Ammon's horn (tissue), 1 donor: Measurements from ENCODE around the gene PCMT1.
"Not testable (repeated sequence)": the region's sequence is repeated elsewhere in the genome, so short reads cannot be mapped to it uniquely, and the experiment has no call there.

Experiments
- DNase-seq: peaks from one replicate; pipeline ENCODE4 v3.0.0-alpha.2; 2016; ENCODE audit warnings: low spot score

Gene PCMT1

DNA sequence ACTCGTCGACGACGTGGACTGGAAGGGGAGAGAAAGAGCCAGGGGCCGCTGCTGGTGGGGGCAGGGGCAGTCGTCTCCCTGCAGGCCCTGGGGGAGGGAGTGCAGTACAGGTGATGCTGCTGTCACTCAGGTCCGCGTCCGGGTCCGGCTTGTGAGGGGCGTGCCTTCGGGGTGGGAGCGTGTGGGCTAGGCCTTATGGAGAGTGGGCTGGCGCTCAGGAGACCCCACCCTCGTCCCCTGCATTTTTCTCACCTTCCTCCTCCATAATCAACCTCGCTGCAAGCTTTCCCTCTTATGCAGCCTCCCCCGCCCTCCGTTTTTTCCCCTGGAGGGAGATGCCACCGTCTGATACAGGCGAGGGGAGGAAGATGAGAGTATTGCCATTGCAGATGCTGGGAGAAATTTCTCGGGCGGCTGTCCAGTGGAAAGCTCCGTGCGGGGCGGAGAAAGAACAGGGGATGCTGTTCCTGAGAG, 632 bp downstream of the PCMT1 start:
- DNase-seq: peak; percentile 27

DNA sequence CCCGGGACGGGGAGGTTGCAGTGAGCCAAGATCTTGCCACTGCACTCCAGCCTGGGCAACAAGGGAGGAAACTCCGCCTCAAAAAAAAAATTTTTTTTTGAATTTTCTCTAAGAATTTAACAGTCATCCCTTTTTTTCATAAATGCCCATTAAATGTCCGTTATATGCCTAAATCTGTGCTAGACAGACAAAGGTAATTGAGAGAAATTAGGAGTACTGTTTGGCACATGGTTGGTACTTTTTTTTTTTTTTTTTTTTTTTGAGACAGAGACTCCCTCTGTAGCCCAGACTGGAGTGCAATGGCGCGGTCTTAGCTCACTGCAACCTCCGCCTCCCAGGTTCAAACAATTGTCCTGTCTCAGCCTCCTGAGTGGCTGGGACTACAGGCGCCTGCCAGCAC, 1.7 kb downstream of the PCMT1 start:
- DNase-seq: no peak

DNA sequence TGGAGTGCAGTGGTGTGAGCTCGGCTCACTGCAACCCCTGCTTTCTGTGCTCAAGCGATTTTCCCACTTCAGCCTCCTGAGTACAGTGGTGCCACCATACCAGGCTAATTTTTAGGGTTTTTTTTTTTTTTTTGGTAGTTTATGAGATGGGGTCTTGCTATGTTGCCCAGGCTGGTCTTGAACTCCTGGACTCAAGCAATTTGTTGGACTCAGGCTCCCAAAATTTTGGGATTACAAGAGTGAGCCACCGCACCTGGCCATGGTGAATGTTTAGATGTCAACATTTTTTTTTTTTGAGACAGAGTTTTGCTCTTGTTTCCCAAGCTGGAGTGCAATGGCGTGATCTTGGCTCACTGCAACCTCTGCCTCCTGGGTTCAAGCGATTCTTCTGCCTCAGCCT, 2.4 kb downstream of the PCMT1 start:
- DNase-seq: not testable (repeated sequence)

DNA sequence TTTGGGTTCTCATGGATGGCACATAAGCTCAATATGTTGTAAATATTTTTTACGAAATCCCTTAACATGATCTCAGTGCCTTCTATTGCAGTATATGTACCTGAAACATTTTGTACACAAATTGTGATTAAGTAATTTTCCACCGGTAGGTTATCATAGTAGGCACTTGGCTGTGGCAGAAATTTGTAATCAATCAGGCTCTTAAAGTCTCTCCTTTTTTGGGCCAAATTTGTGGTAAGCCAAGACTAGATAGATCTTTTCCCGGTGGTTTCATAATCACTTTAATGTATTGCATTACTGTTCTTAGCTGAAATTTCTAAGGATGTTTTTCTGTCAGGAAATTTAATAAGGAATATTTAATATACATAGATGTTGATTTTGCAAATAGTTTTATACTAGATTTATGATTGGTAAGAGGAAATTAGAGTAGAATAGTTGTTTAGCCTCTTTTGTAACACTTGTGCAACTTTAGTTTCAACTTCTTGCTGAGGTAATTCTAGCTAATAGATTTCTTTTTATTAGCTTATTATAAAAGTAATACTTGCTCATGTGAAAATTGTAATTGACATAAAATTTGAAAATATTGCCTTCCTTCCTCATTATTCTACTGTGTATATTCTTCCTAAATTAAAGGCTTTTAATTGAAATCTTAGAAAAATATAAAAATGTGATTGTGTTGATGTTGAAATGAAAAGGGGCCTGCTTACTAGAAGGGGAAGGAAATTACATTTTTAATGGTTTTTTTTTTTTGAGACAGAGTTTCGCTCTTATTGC, 3.2 kb downstream of the PCMT1 start:
- no peak for DNase-seq

DNA sequence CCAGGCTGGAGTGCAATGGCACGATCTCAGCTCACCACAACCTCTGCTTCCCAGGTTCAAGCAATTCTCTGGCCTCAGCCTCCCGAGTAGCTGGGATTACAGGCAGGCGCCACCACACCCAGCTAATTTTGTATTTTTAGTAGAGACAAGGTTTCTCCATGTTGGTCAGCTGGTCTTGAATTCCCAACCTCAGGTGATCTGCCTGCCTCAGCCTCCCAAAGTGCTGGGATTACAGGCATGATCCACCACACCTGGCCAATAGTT, 3.8 kb downstream of the PCMT1 start:
- not testable (repeated sequence) for DNase-seq

DNA sequence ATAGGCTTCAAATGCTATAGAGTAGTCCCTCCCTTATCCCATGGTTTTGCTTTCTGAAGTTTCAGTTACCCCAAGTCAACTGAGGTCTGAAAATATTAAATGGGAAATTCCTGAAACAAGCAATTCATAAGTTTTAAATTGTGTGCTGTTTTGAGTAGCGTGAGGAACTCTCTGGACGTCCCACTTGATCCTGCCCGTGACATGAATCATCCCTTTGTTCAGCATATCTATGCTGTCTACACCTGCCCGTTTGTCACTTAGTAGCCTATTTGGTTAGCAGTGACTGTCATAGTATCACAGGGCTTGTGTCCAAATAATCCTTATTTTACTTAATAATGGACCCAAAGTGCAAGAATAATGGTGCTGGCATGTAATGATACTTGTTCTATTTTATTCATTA, 5.0 kb downstream of the PCMT1 start:
- no peak for DNase-seq

DNA sequence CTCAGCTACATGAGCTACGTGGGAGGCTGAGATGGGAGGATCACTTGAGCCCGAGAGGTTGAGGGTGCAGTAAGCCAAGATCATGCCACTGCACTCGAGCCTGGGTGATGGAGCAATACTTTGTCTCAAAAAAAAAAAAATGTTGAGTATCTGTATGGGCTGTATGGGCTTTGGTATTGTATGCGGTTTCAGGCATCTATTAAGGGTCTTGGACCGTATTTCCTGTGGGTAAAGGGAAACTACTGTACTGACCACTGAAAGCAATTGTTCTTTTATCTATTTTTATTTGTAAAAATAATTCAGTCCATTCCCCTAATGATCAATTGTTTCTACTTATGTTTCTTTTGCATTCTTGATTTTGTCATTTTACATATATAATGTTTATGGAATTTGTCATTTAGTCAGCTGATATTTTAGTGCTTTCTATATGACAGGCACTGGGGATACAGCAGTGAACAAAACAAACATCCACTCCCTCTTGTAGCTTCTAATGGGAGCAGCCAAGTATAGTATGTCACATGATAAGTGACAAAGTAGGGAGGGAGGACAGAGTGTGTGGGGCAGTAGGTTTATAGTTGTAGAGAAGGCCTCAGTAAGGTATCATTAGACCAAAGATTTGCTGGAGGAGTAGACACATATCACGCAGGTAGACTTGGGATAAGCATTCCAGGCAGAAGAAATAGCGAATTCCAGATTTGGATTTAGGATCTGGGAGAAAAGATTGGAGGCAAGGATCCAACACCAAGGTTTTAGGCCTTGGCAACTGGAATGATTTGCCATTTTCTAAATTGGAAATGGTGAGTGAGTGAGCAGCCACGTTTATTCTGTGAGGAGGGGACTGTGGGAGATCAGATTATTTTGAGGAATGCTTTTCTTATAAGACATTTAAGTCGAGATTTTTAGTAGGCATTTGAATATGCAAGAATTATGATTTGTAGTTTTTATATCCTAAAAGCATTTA, 6.0 kb downstream of the PCMT1 start:
- peak; percentile 35 for DNase-seq

DNA sequence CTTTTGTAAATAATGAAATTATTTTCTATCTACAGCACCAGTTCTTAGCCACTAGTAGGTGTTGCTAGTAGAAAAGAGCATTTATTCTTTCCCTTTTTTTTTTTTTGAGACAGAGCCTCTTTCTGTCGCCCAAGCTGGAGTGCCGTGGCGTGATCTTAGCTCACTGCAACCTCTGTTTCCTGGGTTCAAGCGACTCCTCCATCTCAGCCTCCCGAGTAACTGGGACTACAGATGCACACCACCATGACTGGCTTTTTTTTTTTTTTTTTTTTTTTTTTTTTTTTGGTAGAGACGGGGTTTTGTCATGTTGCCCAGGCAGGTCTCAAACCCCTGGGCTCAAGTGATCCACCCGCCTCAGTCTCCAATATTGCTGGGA, 6.7 kb downstream of the PCMT1 start:
- DNase-seq: no peak

DNA sequence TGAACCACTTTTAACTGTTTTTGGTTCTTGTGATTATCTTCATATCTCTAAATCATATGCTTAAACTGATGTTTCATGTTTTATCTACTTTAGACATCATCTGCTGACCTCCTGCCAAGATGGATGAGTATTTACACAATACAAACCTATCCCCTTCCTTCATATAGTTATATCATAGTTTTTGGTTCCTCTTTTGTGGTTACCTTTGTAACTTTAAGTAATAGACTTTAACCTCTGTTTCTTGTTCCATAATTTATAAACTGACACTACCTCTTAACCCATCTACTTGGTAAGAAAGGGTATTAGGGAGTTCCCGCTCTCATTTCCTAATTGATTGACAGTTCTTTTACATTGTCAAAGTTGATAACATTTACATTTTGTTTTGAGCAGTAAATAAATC, 11.9 kb downstream of the PCMT1 start:
- DNase-seq: no peak

DNA sequence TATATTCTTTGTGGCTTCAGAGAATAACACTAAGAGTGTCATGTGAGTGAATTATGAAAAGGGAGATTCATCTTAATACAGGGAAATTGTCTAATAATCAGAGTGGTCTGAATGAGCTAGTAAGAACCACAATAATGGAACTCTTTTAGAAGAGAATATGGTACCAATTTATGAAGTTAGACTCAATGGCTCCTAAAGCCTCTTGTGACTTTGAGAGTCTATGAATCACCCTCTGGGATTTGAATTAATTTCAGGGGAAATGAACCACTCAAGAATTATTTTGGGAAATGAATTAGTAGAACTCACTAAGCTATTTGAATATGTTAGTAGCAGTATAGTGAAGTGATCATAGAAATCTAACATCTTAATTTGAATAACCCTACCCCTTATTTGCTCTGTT, 14.3 kb downstream of the PCMT1 start:
- no peak for DNase-seq

DNA sequence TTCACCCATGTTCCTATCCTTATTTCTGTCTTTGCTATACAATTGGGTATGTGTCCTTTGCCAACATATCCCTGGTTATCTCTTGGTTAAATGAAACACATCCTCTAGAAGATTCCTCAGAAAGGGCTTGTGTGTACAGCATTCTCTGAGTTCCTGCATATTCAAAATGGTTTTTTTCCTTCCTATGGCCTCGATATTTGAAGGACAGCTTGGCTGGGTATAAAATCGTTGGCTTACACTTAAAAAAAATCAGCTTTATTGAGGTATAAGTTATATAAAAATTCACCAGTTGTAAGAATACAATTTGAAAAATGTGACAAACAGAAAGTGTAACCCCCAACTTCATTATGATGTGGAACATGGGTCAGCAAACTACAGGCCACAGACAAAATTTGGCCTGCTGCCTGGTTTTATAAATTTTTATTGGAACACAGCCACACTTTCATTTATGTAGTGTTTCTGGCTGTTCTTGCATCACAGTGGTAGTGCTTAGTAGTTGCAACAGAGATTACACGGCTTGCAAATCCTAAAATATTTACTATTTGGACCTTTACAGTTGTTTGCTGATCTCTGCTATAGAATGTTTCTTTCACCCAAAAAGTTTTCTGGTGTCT, 16.7 kb downstream of the PCMT1 start:
- no peak for DNase-seq

DNA sequence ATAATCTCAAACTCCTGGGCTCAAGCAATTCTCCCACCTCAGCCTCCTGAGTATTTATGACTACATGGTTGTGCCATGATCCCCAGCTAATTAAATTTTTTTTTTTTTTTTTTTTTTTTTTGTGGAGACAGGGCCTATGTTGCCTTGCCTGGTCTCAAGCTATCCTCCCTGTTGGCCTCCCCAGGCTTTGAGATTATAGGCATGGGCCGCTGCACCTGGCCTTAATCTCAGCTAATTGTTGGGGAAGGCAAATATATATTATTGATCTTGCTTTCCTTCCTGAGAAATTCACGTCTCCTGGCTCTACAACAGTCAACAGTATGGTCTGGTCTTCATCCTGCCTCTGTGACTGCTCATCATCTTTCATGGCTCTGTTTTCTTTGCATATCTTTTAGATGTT, 20.1 kb downstream of the PCMT1 start:
- DNase-seq: no peak

DNA sequence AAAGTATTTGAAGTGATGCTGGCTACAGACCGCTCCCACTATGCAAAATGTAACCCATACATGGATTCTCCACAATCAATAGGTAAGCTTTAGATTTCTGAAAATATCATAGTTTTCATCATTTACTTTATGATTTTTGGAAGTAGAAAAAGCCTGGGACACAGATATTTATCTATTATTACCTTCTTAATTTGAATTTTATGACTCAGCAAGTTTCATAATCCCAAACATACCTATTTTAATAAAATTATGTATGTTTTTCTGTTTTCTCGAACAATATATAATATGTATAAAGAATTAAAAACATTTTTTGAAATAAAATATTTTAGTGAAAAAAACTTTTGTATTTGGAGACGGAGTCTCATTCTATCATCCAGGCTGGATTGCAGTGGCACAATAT, 21.6 kb downstream of the PCMT1 start:
- no peak for DNase-seq

DNA sequence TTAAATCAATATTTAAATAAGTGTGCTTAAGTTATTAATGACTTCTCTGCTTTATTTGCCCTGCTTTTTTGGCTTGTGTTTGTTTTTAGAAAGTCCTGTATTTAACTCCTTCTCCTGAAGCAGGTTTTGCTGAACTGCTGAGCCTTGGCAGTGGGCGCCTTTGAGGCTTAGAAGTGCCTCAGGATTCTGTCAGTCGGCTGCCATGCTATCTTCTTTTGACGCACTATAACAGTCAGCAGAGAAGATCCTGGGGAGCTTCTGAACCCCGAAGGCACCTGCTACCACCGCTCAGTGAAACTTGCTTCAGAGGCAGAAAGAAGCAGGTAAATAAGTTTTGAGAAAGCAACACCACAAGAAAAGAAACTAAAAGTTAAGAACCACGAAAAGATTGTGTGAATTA, 22.4 kb downstream of the PCMT1 start:
- DNase-seq: no peak

DNA sequence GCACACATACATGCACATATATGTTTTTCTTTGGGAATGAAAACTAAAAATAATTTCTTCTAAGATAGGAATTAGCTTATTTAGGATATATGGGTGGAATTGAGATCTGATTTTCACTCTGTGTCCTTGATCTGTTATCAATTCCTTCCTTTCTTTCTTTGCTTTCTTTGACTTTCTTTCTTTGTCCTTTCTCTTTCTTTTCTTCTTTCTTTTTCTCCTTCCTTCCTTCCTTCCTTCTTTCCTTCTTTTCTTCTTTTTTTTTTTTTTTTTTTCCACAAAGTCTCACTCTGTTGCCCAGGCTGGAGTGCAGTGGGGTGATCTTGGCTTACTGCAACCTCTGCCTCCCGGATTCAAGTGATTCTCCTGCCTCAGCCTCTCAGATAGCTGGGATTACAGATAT, 28.1 kb downstream of the PCMT1 start:
- no peak for DNase-seq

DNA sequence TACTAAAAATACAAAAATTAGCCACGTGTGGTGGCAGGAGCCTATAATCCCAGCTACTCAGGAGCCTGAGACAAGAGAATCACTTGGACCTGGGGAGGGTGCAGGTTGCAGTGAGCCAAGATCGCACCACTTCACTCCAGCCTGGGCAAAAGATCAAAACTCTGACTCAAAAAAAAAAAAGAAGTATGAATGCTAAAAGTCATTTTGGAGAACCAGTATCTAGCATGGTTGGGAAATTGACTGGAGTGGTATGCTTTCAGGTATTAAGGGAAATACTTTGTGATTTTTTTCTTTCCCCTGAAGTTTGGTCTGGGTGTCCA, 30.1 kb downstream of the PCMT1 start:
- DNase-seq: no peak

DNA sequence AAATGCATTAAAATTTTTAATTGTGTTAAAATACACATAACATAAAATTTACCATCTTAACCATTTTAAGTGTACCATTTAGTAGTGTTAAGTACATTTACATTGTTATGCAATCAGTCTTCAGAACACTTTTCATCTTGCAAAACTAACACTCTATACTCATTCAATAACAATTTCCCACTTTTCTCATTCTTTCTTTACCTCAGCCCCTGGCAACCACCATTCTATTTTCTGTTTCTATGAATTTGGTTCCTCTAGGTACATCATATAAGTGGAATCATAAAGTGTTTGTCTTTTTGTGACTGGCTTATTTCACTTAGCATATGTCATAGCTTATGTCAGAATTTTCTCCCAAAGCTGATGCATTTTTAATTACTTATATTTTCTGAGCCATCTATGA, 32.2 kb downstream of the PCMT1 start:
- no peak for DNase-seq

DNA sequence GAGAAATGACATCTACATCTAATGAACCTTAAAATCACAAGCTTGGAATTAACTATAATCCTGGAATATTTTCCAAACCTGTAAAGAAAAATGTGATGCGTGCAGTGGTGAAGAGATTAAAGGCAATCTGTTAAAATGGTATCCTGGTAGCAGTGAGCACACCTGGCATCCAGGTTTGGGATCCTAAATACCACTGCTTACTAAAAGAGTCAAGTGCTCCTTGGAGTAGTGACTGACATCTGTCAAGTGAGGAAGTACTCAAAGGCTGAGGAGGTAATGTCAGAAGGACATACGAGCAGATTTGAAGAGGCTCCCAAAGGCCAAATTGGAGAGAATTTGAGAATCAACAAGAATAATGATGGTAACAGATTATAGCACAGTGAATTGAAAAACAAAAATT, 32.8 kb downstream of the PCMT1 start:
- DNase-seq: no peak

DNA sequence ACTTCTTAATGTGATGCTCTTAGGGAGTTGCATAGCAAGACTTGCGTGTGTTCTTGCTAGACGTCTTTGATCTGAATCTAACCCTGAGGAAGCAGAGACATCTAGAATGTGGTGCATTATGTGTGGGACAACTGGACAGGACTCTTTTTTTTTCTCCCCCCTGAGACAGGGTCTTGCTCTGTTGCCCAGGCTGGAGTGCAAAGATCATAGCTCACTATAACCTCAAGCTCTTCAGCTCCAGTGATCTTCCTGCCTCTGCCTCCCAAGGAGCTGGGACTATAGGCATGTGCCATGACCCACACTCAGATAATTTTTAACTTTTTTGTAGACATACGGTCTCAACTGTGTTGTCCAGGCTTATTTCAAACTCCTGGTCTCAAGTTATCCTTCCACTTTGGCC, 34.0 kb downstream of the PCMT1 start:
- DNase-seq: no peak

DNA sequence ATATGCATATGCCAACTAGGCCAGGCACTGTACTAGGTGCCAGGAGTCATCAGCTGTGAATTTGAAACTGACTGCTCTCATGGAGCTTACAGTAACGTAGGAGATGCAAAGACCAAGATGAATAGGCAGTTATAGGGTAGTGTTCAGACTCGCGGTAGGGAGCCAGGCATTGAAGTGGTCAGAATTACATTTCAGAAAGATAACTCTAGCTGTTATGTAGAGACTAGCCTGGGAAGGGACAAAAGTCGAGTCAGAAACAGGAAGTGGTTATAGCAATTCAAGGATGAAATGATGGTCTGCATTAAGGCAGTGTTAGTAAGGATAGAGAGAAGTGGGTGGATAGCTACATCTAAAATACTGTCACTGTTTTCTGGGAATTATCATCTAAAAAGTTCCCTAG, 56.6 kb downstream of the PCMT1 start:
- DNase-seq: no peak

DNA sequence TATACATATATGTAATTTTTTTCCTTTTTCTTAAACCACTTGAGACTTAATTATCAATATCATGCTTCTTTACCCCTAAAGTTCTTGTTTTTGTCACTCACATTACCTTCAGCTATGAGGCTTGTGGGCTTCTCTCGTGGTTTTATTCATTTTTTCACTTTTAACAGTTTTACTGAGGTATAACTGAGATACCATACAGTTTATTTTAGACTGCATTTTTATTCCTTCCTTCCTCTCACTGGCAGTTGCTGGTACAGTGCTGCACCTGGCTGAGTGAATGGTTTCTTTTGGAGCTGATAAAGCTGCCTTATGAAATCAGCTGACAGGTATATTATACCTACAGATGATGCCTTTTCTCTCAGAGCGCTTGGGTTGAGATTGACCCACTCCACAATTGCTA, 60.3 kb downstream of the PCMT1 start:
- no peak for DNase-seq

DNA sequence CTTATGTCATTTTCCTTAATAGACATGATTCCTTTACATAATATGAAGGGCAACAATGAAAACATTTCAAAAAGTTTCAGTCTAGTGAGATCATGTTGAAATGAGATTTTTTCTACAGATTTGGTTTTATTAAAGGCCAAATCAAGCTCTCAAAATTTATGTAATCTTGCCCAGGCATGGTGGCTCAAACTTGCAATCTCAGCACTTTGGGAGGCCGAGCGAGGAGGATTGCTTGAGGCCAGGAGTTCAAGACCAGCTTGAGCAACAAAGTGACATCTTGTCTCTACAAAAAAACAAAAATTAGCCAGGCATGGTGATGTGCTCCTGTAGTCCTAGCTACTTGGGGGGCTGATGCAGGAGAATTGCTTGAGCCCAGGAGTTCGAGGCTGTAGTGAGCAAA, 63.8 kb downstream of the PCMT1 start:
- DNase-seq: no peak

DNA sequence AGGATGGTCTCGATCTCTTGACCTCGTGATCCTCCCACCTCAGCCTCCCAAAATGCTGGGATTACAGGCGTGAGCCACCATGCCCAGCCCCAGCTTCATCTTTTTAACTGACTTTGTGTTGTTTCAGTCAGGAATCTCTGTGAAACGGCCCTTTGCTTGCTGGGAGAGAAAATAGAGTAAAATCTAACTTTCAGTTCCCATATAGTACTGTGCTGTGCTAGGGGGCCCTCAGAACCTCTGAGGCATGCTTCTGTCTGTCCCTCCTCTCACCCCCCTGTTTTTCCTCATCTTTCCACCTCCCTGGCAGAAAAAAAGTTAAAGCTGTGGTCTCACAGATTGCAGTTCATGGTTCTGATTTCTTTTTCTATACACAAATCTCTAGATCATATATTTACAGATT, 66.2 kb downstream of the PCMT1 start:
- DNase-seq: no peak
